Esophagus squamous epithelium (tissue), 4 donors: Measurements from ENCODE around the gene ASTN2.

Experiments used
- CTCF ChIP-seq, 6 experiments: fragments of 450-650 bp in 4 of 6; fragments of 200-600 bp in 2 of 6; sonication (generic) in 2 of 6; IDR thresholded peaks; one replicate each; pipeline ENCODE4 v1.5.1; 2016 to 2019; ENCODE audit warnings: antibody characterized with exemption in 6 of 6, mild to moderate bottlenecking in 4 of 6, moderate library complexity in 4 of 6
- POLR2A ChIP-seq, 4 donors: fragments of 450-650 bp; IDR thresholded peaks; one replicate each; pipeline ENCODE4 v1.6.1; 2017; ENCODE audit warnings: antibody characterized with exemption in 4 of 4, mild to moderate bottlenecking in 4 of 4, moderate library complexity in 3 of 4

GRCh38 chr9:117073071-117073470 is 341.8 kb downstream of the ASTN2 start:
- no peak for TF ChIP-seq CTCF (IDR thresholded peaks at IDR 0.05)
- no peak for TF ChIP-seq POLR2A (IDR thresholded peaks at IDR 0.05)
